ENCODE results near the gene ALPK1. TPM values are rescaled to one million over a fixed set of nuclear protein-coding genes. Genes with fewer than 3 reads are reported as not detected.
"Not testable (repeated sequence)": the region's sequence is repeated elsewhere in the genome, so short reads cannot be mapped to it uniquely, and the experiment has no call there.

Gene ALPK1
- polyA plus RNA-seq, 3 donors: 10.1 to 18.5 (median 12.8) TPM

DNA sequence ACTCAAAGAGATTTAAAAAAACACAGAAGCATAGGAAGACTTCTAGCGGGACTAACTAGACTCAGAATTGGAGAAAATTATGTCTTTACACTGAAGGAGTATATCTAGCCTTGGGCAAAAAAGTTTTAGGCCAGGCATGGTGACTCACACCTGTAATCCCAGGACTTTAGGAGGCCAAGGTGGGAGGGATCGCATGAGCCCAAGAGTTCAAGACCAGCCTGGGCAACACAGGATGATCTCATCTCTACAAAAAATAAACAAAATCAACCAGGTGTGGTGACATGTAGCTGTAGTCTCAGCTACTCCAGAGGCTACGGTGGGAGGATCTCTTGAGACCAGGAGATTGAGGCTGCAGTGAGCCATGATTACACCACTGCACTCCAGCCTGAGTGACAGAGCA, 119.3 kb downstream of the ALPK1 start:
- no peak for DNase-seq (ENCODE audit: extremely low read depth in 1 of 11, low read depth in 9 of 11, low spot score in 4 of 11)

DNA sequence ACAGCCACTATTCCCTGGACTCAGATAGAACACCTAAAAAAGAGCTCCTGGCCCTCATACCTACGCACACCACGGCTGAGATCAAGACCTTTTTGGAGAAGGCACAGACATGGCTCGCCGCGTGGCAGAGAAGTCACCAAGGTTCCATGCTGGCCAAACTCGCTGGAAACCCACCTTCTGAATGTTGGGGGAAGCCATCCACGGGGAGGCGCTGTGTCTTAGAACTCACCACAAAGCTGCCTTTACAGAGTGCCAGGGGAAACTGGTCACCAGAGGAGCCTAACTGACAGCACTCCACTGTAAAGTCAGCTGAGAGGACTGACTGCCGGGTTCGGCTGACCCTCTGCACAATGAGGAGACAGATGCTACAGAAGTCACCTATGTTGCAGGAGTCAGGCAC, 120.9 kb downstream of the ALPK1 start:
- no peak for DNase-seq (ENCODE audit: extremely low read depth in 1 of 11, low read depth in 9 of 11, low spot score in 4 of 11)

DNA sequence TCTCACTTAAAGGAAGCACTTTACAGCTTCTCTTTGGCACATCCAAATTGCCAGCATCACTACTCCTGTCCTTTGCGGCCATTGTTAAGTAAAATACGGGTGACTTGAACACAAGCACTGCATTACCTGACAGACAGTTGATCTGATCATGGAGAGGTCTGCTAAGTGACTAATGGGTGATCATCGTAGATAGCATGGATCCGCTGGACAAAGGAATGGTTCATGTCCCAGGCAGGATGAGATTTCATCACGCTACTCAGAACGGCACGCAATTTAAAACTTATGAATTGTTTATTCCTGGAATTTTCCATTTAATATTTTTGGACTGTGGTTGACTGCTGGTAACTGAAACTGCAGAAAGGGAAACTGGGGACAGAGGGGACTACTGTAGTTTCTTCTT, 124.7 kb downstream of the ALPK1 start:
- no peak for DNase-seq (ENCODE audit: extremely low read depth in 1 of 11, low read depth in 9 of 11, low spot score in 4 of 11)

DNA sequence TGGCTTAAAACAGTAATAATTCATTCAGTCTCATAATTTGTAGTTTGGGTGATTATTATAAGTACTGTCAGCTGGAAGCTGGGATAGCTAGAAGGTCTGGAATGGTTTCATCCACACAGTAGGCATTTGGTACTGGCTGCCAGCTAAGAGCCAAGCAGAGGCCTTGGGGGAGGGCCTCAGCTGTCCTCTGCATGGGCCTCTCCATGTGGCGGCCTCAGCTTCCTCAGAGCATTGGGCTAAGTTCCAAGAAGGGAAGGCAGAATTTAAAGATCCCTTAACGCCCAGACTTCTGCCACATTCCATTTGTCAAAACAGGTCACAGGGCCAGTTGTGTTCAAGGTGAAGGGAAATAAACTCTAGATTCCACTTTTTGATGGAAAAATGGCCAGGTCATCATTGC, 125.5 kb downstream of the ALPK1 start:
- no peak for DNase-seq (ENCODE audit: extremely low read depth in 1 of 11, low read depth in 9 of 11, low spot score in 4 of 11)

- no peak for DNase-seq (ENCODE audit: extremely low read depth in 1 of 11, low read depth in 9 of 11, low spot score in 4 of 11)
These were observed 126.4 kb downstream of the ALPK1 start for GRCh38 chr4:112423591-112423990.

GRCh38 chr4:112425823-112426222, 128.7 kb downstream of the ALPK1 start:
- DNase-seq (ENCODE audit: extremely low read depth in 1 of 11, low read depth in 9 of 11, low spot score in 4 of 11): no peak

DNA sequence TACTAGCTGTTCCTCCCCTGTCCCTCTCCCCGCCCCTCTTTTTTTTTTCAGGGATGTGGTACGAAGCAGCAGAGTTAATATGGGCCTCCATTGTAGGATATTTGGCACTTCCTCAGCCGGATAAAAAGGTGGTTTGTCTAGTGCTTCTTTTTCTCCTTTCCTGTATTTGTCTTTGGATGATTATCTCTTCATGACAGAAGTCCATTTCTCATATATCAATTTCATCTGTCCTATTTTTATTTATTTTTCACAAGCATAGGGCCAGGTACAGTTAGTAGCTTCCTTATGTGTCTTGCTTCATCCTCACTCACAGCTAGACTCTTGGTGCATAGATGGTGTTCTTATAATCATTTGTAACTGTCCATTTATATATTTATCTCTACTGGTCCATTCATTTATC, 129.2 kb downstream of the ALPK1 start:
- DNase-seq (ENCODE audit: extremely low read depth in 1 of 11, low read depth in 9 of 11, low spot score in 4 of 11): no peak

GRCh38 chr4:112431158-112431557, 134.0 kb downstream of the ALPK1 start:
- DNase-seq (ENCODE audit: extremely low read depth in 1 of 11, low read depth in 9 of 11, low spot score in 4 of 11): no peak

- no peak for DNase-seq (ENCODE audit: extremely low read depth in 1 of 11, low read depth in 9 of 11, low spot score in 4 of 11)
These were observed 139.8 kb downstream of the ALPK1 start for GRCh38 chr4:112436987-112437386.

DNA sequence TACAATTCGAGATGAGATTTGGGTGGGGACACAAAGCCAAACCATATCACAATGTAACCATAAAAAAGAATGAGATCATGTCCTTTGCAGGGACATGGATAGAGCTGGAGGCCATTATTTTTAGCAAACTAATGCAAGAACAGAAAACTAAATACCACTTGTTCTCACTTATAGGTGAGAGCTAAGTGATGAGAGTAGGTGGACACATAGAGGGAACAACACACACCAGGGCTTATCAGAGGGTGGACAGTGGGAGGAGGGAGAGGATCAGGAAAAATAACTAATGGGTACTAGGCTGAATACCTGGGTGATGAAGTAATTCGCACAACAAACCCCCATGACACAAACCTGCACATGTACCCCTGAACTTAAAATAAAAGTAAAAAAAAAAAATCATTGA, 145.1 kb downstream of the ALPK1 start:
- DNase-seq (ENCODE audit: extremely low read depth in 1 of 11, low read depth in 9 of 11, low spot score in 4 of 11): not testable (repeated sequence)

GRCh38 chr4:112448306-112449132, 151.3 kb downstream of the ALPK1 start:
- DNase-seq (ENCODE audit: extremely low read depth in 1 of 11, low read depth in 9 of 11, low spot score in 4 of 11): no peak

DNA sequence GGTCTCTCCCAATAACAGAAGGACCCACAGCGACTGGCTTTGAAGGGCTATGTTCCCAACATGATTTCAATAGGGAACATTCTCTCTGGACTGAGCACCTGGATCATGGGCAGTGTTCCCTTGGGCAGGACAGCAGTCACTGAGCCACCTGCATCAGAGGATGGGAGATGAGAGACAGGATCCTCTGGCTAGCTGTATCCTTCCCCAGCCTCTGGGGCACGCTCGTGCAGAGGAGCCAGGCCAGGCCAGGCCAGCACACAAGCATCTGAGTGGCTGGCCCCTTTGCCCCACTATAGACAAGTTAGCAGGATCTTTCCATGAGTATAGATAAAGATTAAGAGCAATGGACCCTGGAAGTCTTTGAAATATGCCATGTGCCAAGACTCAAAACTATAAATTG, 152.5 kb downstream of the ALPK1 start:
- DNase-seq (ENCODE audit: extremely low read depth in 1 of 11, low read depth in 9 of 11, low spot score in 4 of 11): no peak

DNA sequence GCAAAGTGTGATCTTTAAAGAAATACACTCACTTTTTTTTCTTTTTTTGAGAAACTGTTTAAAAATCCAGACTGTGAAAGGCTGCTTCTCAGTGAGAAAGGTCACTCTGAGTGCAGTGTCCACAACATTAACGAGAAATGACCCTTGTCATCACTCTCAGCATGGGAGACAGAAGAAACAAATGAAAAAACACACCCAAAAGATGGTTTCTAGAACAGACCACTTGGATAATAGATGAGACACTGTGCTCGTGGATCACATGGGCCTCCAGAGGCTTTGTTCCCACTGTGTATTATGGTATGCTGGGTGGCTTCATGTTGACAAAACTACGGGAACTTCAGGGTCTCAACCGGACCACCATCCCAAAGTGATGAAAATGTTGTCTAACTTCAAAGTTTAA, 153.9 kb downstream of the ALPK1 start:
- DNase-seq (ENCODE audit: extremely low read depth in 1 of 11, low read depth in 9 of 11, low spot score in 4 of 11): no peak

GRCh38 chr4:112451831-112452230, 154.7 kb downstream of the ALPK1 start:
- DNase-seq (ENCODE audit: extremely low read depth in 1 of 11, low read depth in 9 of 11, low spot score in 4 of 11): no peak

DNA sequence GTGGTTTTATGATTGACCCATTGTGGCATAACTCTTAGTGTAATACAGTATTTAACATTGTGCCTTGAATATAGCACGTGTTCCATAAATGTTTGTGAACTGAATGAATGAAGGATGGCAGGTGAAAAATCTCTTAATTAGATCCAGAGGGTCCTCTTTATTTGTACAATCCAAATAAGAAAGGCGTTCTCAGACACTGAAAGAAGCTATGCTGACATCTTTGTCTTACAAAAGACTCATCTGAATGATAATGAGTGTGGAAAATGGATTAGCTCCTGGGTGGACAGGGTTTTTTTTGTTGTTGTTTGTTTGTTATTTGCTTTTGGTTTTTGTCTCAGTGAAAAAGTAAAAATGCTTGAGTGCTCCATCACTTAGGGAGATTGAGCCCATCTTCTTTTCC, 156.2 kb downstream of the ALPK1 start:
- no peak for DNase-seq (ENCODE audit: extremely low read depth in 1 of 11, low read depth in 9 of 11, low spot score in 4 of 11)

DNA sequence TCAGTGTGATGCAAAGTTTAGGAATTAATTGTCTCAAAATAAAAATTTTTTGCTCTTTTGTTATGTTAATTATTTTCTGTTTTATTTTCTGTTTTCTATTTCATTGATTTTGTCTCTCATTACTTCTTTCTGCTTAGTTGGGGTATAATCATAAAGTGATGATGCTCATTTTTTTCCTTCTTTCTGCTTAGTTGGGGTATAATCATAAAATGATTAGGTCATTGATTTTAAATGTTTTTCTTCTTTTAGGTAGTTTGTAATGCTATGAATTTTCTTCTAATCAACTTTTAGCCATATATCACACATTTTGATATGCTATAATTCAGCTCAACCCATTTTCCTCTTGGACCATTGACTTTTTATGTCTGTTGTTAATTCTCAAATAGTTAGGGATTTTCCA, 175.1 kb downstream of the ALPK1 start:
- no peak for DNase-seq (ENCODE audit: extremely low read depth in 1 of 11, low read depth in 9 of 11, low spot score in 4 of 11)

GRCh38 chr4:112473985-112474384, 176.8 kb downstream of the ALPK1 start:
- DNase-seq (ENCODE audit: extremely low read depth in 1 of 11, low read depth in 9 of 11, low spot score in 4 of 11): no peak

DNA sequence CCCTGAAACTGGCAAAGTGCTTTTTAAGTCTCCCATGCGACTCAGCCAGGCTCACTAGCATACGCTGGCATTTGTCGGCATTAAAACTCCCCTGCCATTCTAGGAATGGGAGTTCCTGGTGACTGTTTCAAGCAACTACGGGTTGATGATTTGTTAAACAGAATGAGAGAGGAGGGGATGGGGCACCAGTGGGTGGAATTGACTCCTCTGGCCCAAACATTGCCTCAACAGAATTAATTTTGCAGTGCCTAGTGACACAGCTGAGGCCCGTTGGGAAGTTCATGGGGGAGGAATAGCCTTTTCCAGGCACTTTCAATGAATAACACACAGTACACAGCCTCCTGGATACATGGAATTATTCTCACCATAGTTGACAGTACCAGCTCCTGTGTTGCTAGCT, 188.8 kb downstream of the ALPK1 start:
- peak in 1 of 11 donors; percentile 21 for DNase-seq (ENCODE audit: extremely low read depth in 1 of 11, low read depth in 9 of 11, low spot score in 4 of 11)

DNA sequence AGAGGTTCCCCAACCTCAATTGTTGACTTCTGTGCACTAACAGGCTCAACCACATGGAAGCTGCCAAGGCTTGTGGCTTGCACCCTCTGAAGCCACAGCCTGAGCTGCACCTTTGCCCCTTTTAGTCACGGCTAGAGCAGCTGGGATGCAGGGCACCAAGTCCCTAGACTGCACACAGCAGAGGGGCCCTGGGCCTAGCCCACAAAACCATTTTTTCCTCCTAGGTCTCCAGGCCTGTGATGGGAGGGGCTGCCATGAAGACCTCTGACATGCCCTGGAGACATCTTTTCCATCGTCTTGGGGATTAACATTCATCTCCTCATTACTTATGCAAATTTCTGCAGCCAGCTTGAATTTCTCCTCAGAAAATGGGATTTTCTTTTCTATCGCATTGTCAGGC, 193.6 kb downstream of the ALPK1 start:
- not testable (repeated sequence) for DNase-seq (ENCODE audit: extremely low read depth in 1 of 11, low read depth in 9 of 11, low spot score in 4 of 11)
